Adrenal gland (tissue), 5 donors: Measurements from ENCODE around the gene SH3GLB1.

Source experiments
- POLR2A ChIP-seq, 2 donors: fragments of 450-650 bp; IDR thresholded peaks; one replicate each; pipeline ENCODE4 v1.6.1; 2017; ENCODE audit warnings: antibody characterized with exemption in 2 of 2, mild to moderate bottlenecking in 2 of 2, moderate library complexity in 1 of 2
- TF ChIP-seq, protein P1 (sequence below), 6 experiments: fragments of 450-650 bp in 4 of 6; fragments of 200-600 bp in 2 of 6; sonication (generic) in 1 of 6; IDR thresholded peaks; 1 replicate in 5 of 6; 2 replicates in 1 of 6; pipeline versions ENCODE4 v1.5.1 to v1.8.0; 2016 to 2021; ENCODE audit warnings: antibody characterized with exemption in 6 of 6, mild to moderate bottlenecking in 2 of 6, moderate library complexity in 1 of 6
- donor health status: DM: no; HTN: no; CAD: no.

DNA sequence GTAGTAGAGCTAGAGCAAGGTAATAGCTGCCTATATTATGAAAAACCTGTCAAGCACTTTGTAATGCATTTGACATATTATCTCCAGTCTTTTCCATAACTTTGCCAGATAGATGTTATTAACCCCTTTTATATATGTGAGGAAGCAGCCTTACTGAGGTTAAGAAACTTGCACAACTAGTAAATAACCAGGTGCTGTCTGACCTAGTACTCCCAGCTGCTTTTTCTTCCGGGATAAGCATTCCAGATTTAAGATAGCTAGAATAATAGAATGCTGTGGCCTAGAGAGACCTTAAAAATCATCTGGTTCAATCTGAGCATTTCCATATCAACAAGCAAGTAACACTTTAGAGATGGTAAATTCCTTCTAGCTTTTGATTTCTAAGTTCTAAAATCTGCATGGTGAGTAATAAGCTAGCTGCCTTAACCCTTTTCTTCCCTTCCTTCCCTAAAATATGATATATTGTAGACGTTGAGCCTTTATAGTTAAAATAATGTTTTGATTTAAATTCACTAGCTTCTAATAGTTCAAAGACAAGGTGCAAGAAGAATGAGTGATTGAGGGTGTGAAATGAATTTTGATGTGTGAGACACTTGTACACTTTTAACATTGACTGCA, 1.8 kb downstream of the SH3GLB1 start:
- TF ChIP-seq, protein P1, sequence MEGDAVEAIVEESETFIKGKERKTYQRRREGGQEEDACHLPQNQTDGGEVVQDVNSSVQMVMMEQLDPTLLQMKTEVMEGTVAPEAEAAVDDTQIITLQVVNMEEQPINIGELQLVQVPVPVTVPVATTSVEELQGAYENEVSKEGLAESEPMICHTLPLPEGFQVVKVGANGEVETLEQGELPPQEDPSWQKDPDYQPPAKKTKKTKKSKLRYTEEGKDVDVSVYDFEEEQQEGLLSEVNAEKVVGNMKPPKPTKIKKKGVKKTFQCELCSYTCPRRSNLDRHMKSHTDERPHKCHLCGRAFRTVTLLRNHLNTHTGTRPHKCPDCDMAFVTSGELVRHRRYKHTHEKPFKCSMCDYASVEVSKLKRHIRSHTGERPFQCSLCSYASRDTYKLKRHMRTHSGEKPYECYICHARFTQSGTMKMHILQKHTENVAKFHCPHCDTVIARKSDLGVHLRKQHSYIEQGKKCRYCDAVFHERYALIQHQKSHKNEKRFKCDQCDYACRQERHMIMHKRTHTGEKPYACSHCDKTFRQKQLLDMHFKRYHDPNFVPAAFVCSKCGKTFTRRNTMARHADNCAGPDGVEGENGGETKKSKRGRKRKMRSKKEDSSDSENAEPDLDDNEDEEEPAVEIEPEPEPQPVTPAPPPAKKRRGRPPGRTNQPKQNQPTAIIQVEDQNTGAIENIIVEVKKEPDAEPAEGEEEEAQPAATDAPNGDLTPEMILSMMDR (IDR thresholded peaks at IDR 0.05), result no peak
- no peak for TF ChIP-seq POLR2A (IDR thresholded peaks at IDR 0.05)
